ENCODE measurements around the gene PLEKHG3.

GRCh38 chr14:64719601-64720000 is 15.4 kb downstream of the PLEKHG3 start:
- TF ChIP-seq EZH2 (IDR thresholded peaks at IDR 0.05) (no peak), POLR2AphosphoS5 (IDR thresholded peaks at IDR 0.05; ENCODE audit: borderline replicate concordance, low read depth, low read length) (no peak), FOXP2 (optimal IDR thresholded peaks at IDR 0.05; ENCODE audit: control extremely low read depth, extremely low read length, insufficient read depth) (no peak)

All from SK-N-MC (cell line).